ENCODE data around the gene ALDH18A1.
A peak's percentile ranks its signal among the peaks of the same experiment; 100 is the strongest.
"Not testable (repeated sequence)": the region's sequence is repeated elsewhere in the genome, so short reads cannot be mapped to it uniquely, and the experiment has no call there.

Gene ALDH18A1

DNA sequence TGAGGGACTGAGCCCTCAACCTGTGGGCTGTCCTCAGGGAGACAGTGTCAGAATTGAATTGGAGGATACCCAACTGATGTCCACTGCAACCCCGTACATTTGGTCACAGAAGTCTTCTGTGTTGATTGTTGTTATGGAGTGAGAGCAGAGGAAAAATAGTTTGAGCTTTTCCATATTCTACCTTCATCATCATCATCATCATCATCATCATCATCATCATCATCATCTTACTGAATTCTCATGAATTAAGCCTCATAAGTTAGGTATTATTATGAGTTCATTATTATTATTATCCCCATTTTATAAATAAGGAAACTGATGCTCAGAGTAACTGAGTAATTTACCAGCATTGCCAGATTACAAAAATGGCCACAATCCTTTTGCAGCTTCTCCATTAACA lies 8.4 kb downstream of the ALDH18A1 start:
- DNase-seq, result no peak

DNA sequence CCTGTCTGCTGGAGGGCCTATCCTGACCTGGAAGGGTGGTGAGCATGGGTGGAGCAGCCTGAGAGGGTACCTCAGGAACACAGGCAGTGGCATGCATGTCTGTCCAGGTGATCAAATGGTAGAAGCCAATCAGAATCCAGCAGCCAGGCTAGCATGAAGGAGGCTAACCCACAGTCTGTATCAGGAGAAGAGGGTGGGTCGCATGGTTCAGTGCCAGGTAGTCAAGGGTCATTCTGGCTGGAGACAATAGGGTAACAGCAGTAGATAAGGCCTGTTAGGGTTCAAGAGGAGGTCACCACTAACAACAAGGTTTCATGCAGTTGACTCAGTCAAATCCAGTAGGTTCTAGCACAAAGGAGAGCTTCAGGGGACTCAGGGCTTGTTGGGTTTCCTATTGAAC lies 10.4 kb downstream of the ALDH18A1 start:
- no peak for DNase-seq

DNA sequence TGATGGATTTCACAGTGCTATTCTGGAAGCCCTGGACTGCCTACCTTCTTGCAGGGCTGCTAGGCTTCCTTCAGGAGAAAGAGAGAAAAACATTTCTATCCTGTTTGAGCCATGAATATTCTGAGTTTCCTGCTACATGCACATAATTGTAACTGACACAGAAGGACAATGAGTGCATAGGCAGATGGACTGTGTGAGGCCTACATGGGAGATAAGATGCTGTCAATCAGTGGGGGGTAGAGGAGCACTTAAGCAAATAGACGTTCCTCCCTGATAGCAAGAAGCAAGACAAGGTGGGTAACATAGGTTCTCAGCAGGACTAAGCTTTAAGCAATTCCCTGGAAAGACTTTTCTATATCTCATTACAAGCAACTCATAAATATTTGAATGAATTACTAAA lies 11.6 kb downstream of the ALDH18A1 start:
- DNase-seq, result peak; percentile 68

DNA sequence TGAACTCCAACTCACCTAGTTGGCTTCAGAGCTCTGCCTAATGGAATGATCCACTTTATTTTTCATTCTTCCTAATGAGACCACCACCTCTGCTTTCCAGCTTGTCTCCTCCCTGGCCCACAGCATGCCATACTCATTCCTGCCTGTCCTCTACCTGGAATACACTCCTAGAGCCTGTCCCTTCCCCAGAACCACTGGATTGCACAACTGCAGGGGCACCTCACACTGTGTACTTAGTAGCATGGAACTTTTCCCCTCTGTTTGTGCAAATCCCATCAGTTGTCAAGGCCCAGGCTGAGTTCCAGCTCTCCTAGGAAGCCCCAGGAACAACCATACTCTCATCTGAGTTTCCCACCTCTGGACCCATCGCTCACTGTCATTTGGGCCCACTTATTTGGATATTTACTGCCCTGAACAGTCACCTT lies 15.6 kb downstream of the ALDH18A1 start:
- DNase-seq, result no peak

DNA sequence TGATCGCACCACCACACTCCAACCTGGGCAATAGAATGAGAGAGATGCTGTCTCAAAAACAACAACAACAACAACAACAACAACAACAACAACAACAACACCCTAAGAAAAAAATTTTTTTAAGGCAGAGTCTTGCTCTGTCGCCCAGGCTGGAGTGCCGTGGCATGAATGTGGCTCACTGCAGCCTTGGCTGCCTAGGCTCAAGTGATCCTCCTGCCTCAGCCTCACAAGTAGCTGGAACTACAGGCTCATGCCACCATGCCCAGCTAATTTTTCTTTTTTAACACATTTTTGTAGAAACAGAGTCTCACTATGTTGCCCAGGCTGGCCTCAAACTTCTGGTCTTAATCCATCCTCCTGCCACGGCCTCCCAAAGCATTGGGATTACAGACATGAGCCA lies 18.6 kb downstream of the ALDH18A1 start:
- DNase-seq, result no peak

DNA sequence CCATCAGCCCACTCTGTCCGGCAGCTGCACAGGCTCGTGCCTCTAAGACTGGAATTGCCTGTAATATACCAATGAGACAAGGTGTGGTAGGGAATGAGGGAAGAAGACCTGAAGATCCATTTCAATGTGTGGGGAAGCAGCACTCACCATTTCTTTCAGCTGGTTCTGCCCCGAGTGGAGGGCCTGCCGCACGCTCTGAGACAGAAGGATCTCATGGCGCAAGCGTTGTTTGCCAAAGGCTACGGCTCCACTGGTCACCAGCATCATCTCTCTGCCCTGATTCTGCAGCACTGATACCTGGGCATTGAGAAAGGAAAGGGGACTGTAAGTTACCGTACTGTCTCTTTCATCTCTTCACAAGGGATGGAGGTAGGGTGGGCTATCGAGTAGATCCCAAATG lies 19.4 kb downstream of the ALDH18A1 start:
- no peak for DNase-seq

DNA sequence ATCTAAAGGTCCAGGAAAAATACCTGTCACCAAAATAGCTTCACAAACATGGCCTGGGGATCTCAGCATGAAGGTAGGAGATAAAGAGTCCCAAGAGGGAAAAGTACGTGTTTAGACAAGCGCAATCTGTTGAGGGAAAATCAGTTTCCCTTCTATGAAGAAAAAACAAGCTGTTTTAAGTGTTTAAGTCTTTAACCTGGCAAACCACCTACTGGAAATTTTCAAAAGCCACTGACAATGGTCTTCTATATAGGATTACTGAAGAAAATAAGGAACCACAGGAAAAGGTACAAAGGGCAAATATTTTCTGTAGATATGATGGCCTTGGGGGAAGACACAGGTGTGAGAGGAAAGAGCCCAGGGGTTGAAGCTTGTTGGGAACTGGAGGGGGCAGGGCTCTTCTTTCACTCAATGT lies 21.2 kb downstream of the ALDH18A1 start:
- DNase-seq, result no peak

DNA sequence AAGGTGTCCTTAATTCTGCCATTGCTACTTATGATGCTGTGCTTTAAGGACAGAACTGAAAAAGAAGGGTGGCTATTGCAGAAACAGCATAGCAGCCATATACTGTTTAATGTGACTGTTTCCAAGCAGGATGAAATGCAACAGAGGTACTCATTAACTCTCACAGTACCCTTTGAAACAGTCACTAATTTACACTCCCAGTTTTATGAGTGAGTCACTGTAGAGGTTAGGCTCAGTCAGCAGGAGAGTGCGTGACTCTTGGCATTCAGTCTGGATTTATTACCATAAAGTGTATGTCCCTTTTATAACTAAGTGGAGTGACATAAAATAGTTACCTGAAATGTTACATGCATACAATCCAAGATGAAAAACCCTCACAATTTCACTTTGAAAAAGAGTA lies 27.7 kb downstream of the ALDH18A1 start:
- DNase-seq, result no peak

DNA sequence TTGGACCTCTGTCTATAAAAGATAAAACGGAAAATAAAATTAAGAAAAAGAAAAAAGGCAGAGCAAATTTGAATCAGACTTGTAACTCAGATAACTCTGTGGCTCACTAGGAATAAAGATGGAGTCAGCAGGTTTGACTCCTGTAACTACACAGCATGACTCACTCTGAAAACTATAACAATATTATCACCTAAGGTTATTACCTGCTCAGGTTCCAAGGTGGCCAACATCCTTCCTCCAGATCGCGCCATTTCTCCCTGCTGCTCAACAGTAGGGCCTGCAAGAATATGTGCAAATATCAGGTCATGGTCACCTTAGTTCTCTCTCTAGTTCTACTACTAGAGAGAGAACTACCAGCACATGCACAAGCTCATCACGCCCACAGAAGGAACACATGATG lies 30.0 kb downstream of the ALDH18A1 start:
- DNase-seq, result no peak

DNA sequence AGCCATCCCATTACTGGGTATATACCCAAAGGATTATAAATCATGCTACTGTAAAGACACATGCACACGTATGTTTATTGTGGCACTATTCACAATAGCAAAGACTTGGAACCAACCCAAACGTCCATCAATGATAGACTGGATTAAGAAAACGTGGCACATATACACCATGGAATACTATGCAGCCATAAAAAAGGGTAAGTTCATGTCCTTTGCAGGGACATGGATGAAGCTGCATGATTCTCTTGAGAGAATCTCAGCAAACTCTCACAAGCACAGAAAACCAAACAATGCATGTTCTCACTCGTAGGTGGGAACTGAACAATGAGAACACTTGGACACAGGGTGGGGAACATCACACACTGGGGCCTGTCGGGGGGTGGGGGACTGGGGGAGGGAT lies 36.1 kb downstream of the ALDH18A1 start:
- not testable (repeated sequence) for DNase-seq

DNA sequence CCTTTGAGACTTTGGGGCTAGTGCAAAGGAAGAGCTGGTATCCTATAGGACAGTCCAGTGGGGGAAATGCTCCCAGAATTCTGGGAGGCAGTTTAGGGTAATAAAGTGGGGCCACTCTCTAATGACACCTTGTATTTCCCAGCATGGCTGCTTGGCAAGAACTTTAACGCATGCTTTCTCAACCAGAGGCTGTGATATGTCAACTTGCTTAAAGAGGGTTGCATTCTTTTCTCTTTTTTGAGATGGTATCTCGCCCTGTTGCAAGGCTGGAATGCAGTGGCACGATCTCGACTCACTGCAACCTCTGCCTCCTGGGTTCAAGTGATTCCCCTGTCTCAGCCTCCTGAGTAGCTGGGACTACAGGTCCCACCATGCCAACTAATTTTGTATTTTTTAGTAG lies 38.4 kb downstream of the ALDH18A1 start:
- DNase-seq, result no peak

DNA sequence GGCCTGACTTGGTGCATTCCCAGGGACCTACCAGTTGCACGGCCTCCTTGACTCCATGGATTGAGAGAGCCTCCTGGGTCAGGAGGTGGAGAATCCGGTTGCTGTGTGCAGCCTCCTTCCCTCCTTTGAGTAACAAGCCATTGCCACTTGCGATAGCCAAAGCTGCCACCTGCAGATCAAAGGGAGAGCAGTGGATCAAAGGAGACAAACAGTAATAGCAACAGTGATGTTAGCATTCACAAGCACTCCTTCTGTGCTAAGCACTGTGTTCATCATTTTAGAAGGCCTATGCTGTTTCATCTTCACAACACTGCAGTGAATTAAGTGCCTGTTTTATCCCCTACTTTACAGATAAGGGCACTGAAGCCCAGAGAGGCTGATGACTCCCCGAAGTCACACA lies 40.1 kb downstream of the ALDH18A1 start:
- DNase-seq, result no peak

DNA sequence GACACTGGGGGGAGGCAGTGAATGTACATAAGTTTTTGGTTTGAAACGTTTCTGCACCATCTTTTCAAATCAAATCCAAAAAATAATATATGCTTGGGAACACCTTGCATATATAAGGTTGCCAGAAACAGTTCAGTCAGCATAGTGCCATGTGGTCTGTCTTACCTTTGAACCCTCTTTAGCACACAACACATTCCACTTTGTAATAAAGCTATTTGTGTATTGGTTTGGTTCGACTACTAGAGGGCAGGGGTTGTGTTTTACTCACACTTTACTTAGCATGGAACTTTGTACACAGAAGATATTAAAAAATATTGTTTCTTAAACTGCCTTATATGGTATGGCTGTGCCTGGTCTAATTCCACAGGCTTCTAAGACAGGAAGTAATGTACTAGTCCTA lies 43.2 kb downstream of the ALDH18A1 start:
- DNase-seq, result no peak

DNA sequence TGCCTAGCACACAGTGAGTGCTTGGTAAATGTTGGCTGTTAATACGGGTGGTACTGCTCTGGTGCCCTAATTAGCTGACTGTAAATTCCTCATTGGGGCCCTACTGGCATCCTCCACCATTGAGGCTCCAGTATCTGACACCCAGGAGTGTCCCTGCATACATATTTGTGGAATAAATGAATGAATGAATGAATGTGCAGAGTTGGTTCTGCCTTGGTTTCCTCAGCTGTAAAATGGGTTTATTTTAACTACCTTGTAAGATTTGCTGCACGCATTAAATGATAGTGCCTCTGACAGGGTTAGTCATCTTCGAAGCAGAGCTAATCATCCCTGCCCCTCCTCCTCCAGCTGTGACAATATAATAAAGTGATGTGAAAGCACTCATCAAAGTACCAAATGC lies 45.8 kb downstream of the ALDH18A1 start:
- no peak for DNase-seq

DNA sequence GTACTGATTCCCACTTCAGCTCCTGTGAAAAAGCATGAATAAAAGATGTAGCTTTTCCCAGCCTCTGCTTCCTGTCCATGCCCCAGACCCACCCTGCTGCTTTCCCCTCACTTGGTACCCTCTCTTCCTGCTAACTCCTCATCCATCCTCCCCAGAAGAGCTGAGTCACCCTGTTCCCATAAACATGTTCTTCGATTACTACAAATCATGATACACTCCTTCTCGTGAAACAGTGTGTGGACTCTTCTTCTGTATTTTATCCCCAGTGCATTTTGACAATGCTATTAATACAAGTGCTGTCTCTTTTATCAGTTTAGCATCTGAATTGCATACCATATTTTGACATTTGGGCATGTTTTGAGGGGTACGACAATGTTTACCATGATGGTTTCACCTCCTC lies 49.6 kb downstream of the ALDH18A1 start:
- no peak for DNase-seq

DNA sequence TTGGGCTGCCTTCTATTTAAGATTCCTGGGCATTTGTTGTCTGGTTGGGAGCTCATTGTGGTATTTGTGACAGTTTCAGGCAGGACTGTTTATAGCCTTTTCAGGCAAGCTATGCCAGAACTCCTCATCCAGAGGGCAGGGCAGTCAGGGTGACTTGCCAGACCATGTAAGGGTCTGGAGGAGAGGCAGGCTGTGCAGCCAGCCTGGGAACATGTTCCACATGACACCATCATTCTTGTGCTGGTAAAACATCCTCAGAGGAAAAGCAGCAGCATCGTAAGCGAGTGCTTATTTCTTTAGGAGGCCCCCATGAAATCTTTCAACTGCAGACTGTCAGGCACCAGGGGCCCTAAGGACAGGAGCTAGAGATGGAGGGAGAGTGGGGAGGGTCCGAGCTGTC lies 51.3 kb downstream of the ALDH18A1 start:
- DNase-seq, result no peak

DNA sequence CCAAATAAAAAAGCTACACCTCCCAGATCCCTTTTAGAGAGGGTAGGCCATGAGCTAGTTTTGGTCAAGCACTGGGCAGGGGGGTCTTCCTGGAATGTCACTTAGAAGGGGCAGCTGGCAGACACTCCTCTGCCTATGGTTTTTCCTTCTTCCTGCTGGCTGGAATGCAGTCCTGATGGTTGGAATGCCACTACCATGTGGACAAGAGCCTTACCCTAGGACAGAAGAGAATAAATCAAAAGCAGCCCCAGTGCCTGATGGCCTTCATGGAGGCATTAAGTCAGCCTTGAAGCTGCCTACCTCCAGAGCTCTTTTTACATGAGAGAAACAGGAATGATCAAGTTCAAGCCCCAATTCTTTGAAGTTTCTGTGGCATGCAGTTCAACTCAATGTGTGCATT lies 51.9 kb downstream of the ALDH18A1 start:
- no peak for DNase-seq

DNA sequence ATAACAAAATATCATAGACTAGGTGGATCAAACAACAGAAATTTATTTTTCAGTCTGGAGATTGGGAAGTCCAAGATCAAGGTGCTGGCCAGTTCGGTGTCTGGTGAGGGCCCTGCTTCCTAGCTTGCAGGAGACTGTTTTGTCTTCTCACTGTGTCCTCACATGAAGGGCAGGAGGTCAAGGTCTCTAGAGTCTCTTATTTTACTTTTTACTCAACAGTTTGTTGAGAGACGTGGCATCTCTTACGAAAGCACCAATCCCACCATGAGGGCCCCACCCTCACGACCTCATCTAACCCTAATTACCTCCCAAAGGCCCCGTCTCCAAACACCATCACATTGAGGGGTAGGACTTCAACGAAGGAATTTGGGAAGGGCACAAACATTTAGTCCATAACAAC lies 54.1 kb downstream of the ALDH18A1 start:
- DNase-seq, result no peak

DNA sequence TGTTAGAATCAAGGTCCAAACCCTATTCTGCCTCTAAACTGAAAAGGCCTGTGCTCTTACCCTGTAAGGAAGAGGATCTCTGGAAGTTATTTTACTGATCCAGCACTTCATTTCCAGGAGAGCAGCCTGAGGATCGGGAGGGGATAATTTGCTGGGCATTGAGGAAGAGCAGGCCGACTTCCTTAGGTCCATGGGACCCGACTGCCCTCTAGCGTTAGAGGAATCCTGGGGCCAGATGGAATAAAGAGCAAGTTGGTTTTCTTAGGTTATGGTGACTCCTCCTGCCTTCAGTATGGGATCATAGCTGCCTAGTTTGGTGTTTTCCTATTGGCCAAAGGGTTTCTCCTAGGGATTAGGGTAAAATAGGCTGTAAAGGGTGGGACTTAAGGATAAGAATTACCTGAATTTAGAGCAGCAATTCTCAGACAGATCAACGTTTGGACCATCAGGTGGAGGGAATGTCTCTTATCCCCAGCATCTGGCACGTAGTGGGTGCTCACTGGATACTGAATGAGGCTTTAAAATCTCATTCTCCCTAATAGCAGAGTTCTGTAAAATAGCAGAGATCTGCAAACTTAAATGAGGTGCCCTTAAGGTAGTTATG lies 55.3 kb downstream of the ALDH18A1 start:
- peak; percentile 92 for DNase-seq

DNA sequence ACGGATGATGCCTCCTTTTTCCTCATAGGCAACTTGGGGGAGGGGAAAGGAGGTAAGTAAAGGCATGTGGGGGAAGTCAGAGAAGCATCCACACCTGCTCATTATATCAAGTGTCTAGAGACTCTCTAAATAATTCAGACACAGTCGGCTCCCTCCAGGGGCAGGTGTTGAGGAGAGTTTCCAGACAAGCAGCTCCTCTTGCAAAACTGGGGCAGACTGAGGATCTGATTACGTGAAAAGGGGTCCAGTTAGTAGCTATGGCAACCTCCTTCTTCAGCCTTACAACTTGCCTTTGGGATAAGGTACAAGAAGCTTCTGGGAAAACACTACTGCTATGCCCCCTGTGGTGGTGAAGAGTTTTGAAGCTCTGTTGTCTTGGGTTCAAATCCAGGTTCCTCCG lies 56.4 kb downstream of the ALDH18A1 start:
- DNase-seq, result no peak

DNA sequence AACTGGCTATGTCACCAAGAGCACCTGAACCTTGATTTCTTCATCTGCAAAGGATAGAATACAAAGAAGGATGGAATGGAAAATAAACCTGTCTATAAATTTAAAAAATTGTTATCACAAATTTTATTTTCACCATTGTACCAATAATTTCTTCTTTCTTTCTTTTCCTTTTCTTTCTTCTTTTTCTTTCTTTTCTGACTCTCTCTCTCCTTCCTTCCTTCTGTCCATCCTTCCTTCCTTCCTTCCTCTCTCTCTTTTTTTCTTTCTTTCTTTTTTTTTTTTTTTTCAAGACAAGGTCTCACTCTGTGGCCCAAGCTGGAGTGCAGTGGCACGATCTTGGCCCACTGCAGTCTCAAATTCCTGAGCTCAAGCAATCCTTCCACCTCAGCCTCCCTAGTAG lies 58.7 kb downstream of the ALDH18A1 start:
- DNase-seq, result no peak

DNA sequence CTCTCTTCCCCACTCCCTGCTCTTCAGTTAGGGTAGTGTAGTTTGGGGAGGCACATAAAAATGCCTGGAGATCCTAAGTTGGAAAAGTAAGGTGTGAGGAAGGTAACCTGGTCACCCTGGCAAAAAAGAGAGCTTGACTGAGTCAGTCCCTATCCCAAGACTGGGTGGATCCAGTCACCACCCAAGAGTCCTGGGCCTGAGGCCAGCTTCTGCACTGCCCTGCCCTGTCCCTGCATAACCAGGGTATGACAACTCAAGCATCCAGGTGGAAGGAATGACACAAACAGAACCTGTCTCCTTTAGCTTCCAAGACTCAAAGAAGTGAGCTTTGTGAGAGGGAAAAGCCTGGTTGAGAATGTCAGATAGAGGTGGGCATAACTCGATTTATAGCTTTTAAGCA lies 68.5 kb downstream of the ALDH18A1 start:
- no peak for DNase-seq

DNA sequence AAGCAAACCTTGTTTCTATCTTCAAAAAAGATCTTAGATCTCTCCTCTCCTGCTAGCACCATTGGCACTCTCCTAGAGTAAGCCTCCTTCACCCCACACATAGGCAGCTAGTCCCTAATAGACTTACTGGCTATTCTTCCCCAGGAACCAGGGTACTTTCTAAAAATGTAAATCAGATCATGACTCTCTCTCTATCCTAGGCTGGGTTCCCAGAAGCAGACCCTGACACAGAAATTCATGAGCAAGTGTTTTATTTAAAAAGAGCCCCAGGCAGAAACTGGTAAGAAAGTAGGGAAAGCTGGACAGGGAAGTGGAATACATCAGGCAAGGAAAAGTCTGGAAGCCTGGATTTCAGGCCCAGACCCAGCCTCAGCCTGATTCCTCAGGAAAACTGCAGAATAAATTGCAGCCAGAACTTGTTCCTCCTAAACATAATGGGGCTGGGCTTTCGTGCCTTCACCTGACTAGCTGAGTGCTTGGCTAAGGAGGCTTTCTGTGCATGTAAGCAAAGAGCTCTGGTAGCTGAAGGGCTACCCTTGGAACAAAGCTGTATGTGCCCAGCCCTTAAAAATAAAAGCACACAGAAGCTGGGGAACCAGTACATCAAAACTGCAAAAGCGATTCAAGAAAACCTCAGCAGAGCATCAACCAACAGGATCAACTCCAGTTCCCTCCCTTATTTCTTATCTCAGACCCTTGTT lies 76.5 kb downstream of the ALDH18A1 start:
- DNase-seq, result no peak

DNA sequence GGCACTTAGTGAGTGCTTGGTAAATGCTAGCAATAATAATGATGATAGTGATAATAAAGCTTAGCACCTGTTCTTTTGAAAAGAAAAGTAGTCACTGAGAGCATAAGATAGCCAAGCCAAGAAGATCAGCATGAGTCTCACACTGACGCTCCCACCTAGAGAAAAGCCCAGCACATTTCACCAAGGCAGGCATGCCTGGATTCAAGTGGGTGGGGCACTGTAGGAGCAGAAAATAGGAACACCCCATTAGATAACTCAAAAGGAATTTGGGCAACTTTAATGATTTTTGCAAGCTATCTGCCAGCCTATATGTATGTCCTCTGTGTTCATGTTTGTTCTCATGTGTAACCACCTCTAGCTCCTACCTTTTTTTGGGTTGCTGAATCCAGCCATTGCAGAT lies 77.2 kb downstream of the ALDH18A1 start:
- no peak for DNase-seq

DNA sequence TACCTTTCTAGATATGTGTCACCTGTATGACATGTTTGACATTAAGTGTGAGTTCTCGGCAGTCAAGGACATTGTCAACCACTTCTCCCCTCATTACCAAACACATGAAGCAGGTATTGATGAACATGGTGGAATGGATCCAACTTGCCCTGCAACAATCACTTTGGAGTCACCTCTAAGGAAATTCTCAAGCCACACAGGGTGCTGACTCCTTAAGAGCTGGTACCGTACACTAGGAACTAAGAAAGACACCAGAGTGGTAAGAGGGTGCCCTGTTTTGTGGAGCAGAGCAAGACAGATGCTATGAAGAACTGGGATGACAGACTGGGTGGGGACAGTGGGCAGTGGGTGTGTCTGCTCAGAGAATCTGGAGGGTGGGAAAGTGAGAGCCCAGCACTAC lies 77.9 kb downstream of the ALDH18A1 start:
- no peak for DNase-seq

All from hematopoietic multipotent progenitor cell treated with erythropoietin and hydrocortisone succinate and interleukin-3 and kit ligand, for 6 days (in vitro differentiated cells).